B cell (primary cell): Measurements from ENCODE around the gene FANCM. TPM values are rescaled to one million over a fixed set of nuclear protein-coding genes. Genes with fewer than 3 reads are reported as not detected.

Source experiments
- ATAC-seq: fragments of 200-7000 bp; cut with Tn5 transposase; one replicate; pipeline ENCODE4 v1.10.0; 2021; ENCODE audit warnings: low read depth, mild to moderate bottlenecking, moderate number of reproducible peaks, moderate library complexity
- CTCF ChIA-PET: fragments of 350-600 bp; sonication (Branson Sonifier 250); formaldehyde crosslinking; loops from one replicate; lab custom pipeline; 2021; ENCODE audit warnings: antibody characterized with exemption, inconsistent platforms; lab: Charles Lee
- POLR2A ChIA-PET: fragments of 350-600 bp; sonication (Branson Sonifier 250); formaldehyde crosslinking; loops from one replicate; lab custom pipeline; 2021; ENCODE audit warnings: antibody characterized with exemption; lab: Charles Lee
- DNase-seq: peaks from one replicate; pipeline ENCODE4 v3.0.0; 2013
- H2AFZ ChIP-seq: 2 replicates; pipeline ENCODE4 v1.6.1; 2012; ENCODE audit warnings: mild to moderate bottlenecking, low read depth, low read length; ENCODE audit not compliant: insufficient read depth, poor library complexity, severe bottlenecking
- H3K27ac ChIP-seq, 2 donors: 1 replicate in 1 of 2; 2 replicates in 1 of 2; pipeline ENCODE4 v1.5.1; 2012 to 2013; ENCODE audit warnings: low read length in 2 of 2, mild to moderate bottlenecking in 2 of 2, moderate library complexity in 1 of 2
- H3K27me3 ChIP-seq, 4 experiments: fragments of 200-600 bp in 1 of 4; sonication (generic) in 1 of 4; replicated peaks in 1 of 4; 1 replicate in 2 of 4; 2 replicates in 2 of 4; pipeline versions ENCODE4 v1.6.1 to v1.7.0; 2013 to 2016; ENCODE audit warnings: low read length in 3 of 4, mild to moderate bottlenecking in 2 of 4, mixed read lengths in 1 of 4, moderate library complexity in 1 of 4; ENCODE audit not compliant: insufficient read depth in 4 of 4, control insufficient read depth in 3 of 4; ENCODE audit errors: control extremely low read depth in 1 of 4
- H3K36me3 ChIP-seq, 2 experiments: replicated peaks in 1 of 2; 1 replicate in 1 of 2; 2 replicates in 1 of 2; pipeline versions ENCODE4 v1.6.1 to v1.7.1; 2013; ENCODE audit warnings: low read length in 1 of 2; ENCODE audit not compliant: insufficient read depth in 2 of 2, control insufficient read depth in 1 of 2; ENCODE audit errors: control extremely low read depth in 1 of 2, extremely low read depth in 1 of 2
- H3K4me1 ChIP-seq, 2 donors: fragments of 200-600 bp in 1 of 2; sonication (generic) in 1 of 2; 1 replicate in 1 of 2; 2 replicates in 1 of 2; pipeline versions ENCODE4 v1.5.1 to v1.6.1; 2013 to 2017; ENCODE audit warnings: low read length in 2 of 2; ENCODE audit not compliant: control insufficient read depth in 2 of 2, insufficient read depth in 2 of 2
- H3K4me2 ChIP-seq: replicated peaks from 2 replicates; pipeline ENCODE3; 2012; ENCODE audit warnings: mild to moderate bottlenecking, low read depth, low read length; ENCODE audit not compliant: poor library complexity, severe bottlenecking
- H3K4me3 ChIP-seq, 5 experiments: fragments of 200-600 bp in 1 of 5; sonication (generic) in 1 of 5; 1 replicate in 3 of 5; 2 replicates in 2 of 5; pipeline versions ENCODE4 v1.5.1 to v1.7.0; 2011 to 2016; ENCODE audit warnings: low read length in 4 of 5, mild to moderate bottlenecking in 4 of 5, low read depth in 2 of 5, control low read depth in 1 of 5, moderate library complexity in 1 of 5; ENCODE audit not compliant: insufficient read depth in 1 of 5; ENCODE audit errors: control extremely low read depth in 1 of 5, extremely low read depth in 1 of 5
- H3K79me2 ChIP-seq: fragments of 200-600 bp; sonication (generic); one replicate; pipeline ENCODE4 v1.6.0; 2016; ENCODE audit warnings: low read length; ENCODE audit not compliant: control insufficient read depth, insufficient read depth
- H3K9ac ChIP-seq: fragments of 200-600 bp; sonication (generic); 2 replicates; pipeline ENCODE4 v1.6.1; 2017; ENCODE audit warnings: mild to moderate bottlenecking, low read length, moderate library complexity
- H3K9me3 ChIP-seq, 3 donors: one replicate each; pipeline versions ENCODE4 v1.6.1 to v1.7.1; 2013; ENCODE audit warnings: low read length in 2 of 3; ENCODE audit not compliant: control insufficient read depth in 2 of 3, insufficient read depth in 1 of 3; ENCODE audit errors: control extremely low read depth in 1 of 3
- H4K20me1 ChIP-seq: 2 replicates; pipeline ENCODE4 v1.6.0; 2012; ENCODE audit warnings: mild to moderate bottlenecking, low read length; ENCODE audit not compliant: insufficient read depth, control insufficient read depth, poor library complexity, severe bottlenecking
- H3K27ac Mint-ChIP-seq: one replicate; pipeline ENCODE4 v1.8.0; 2021; ENCODE audit warnings: mixed read lengths
- H3K27me3 Mint-ChIP-seq: one replicate; pipeline ENCODE4 v1.8.0; 2021; ENCODE audit warnings: mixed read lengths
- H3K4me1 Mint-ChIP-seq: one replicate; pipeline ENCODE4 v1.8.0; 2021; ENCODE audit warnings: mixed read lengths
- H3K4me3 Mint-ChIP-seq: one replicate; pipeline ENCODE4 v1.8.0; 2021; ENCODE audit warnings: mixed read lengths
- H3K9me3 Mint-ChIP-seq: one replicate; pipeline ENCODE4 v1.8.0; 2022; ENCODE audit warnings: mixed read lengths; ENCODE audit not compliant: insufficient read depth
- EZH2 ChIP-seq: IDR thresholded peaks from 2 replicates; pipeline ENCODE4 v1.6.1; 2012; ENCODE audit warnings: borderline replicate concordance, low read depth, mild to moderate bottlenecking, moderate library complexity, low read length; ENCODE audit not compliant: insufficient read depth, poor library complexity, severe bottlenecking
- WGBS: methylation state at CpG from one replicate; pipeline ENCODE4 v1.1.5; 2013; ENCODE audit warnings: missing lambda C conversion rate; ENCODE audit not compliant: insufficient coverage; 5-methylcytosine and 5-hydroxymethylcytosine counted together
- intact Hi-C: fragments of 100-400 bp; cut with micrococcal nuclease; formaldehyde crosslinking; loops from one replicate; pipeline ENCODE4 v1.10.0; 2022
- polyA plus RNA-seq: library from polyadenylated mRNA; depleted of rRNA; stranded (reverse); fragments of >200 nt; gene quantifications from 2 replicates; pipeline ENCODE4 v1.2.3, GENCODE V29; 2012
- total RNA-seq, 2 donors: library from RNA; stranded (reverse); fragments of 120-200 nt in 1 of 2; gene quantifications; 1 replicate in 1 of 2; 2 replicates in 1 of 2; pipeline versions ENCODE4 v1.2.3 to v1.2.4, GENCODE V29; 2013 to 2022
- TF ChIP-seq, protein P1 (sequence below): fragments of 200-600 bp; IDR thresholded peaks from one replicate; pipeline ENCODE4 v1.8.0; 2022; ENCODE audit warnings: antibody characterized with exemption, mild to moderate bottlenecking

The FANCM gene
- total and polyA plus RNA-seq, 2 donors (not counting 1 experiment from before 2014, with no cell fraction given), result 3.0 to 15.5 TPM

DNA sequence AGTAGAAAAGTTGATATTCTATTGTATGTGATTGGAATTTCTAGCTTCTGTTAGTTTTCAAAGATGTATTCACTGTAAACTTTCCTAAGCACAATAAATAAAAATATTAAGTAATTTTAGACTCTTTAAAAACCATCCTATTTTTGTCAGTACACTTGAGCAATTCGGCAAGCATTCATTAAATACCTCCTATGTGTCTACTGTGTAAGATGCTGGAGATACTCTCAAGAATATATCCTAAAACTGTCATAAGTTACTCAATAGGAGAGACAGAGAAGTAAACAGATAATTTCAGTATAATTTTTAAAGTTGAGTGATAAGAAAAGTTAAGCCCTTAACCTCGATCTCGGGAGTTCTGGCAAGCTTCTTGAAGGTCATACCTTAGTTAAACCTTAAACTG lies 46.1 kb downstream of the FANCM start:
- DNase-seq (no peak), ATAC-seq (no peak)
- Histone ChIP-seq H3K9me3 (no peaks in the 10 kb centered on the region), H3K4me2 (no peak overlapping the region), H3K27ac (no peak overlapping the region), H4K20me1 (no peaks in the 10 kb centered on the region), H3K9ac (no peak overlapping the region), H3K79me2 (no peaks in the 10 kb centered on the region), H3K4me1 (no peaks in the 10 kb centered on the region), H2AFZ (no peak overlapping the region), H3K27me3 (no peaks in the 10 kb centered on the region), H3K36me3 (no peaks in the 10 kb centered on the region), H3K4me3 (no peak overlapping the region)
- no peak for TF ChIP-seq EZH2
- TF ChIP-seq, protein P1, sequence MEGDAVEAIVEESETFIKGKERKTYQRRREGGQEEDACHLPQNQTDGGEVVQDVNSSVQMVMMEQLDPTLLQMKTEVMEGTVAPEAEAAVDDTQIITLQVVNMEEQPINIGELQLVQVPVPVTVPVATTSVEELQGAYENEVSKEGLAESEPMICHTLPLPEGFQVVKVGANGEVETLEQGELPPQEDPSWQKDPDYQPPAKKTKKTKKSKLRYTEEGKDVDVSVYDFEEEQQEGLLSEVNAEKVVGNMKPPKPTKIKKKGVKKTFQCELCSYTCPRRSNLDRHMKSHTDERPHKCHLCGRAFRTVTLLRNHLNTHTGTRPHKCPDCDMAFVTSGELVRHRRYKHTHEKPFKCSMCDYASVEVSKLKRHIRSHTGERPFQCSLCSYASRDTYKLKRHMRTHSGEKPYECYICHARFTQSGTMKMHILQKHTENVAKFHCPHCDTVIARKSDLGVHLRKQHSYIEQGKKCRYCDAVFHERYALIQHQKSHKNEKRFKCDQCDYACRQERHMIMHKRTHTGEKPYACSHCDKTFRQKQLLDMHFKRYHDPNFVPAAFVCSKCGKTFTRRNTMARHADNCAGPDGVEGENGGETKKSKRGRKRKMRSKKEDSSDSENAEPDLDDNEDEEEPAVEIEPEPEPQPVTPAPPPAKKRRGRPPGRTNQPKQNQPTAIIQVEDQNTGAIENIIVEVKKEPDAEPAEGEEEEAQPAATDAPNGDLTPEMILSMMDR, result no peak
- Mint-ChIP-seq H3K9me3 (no peaks in the 10 kb centered on the region), H3K27ac (no peak overlapping the region), H3K4me3 (no peak overlapping the region), H3K27me3 (no peaks in the 10 kb centered on the region), H3K4me1 (peaks cover 2% of the 10 kb centered on the region)
- no CpG with 5 or more reads among the region's 3 CpGs for WGBS
- ChIA-PET POLR2A (no interaction called here), CTCF (no interaction called here)
- intact Hi-C loops, result no loop called here

DNA sequence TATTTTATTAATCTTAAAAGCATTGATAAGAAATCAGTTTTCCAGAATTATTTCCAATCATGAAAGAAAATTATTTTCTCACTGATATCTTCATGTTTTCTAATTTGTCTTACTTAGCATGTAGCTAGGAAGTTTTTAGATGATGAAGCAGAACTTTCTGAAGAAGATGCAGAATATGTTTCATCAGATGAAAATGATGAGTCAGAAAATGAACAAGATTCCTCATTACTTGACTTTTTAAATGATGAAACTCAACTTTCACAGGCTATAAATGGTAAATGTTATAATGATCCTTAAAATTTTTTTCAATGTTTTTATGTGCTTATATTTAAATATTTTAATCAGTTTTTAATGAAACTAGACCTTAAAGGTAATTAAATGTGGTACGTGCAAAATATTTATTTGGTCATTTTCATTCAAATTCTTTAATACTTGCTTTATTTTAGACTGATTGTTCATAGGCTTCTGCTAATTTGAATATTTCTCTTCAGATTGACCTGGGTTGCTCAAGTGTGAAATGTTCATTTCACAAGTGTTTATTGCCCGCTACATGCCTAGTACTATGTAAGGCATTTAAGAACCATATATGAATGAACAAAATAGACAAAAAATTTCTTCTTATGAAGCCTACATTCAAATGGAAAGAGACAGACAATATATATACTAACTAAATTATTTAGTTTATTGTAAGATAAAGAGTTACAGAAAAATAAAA lies 49.5 kb downstream of the FANCM start:
- H3K9me3 Mint-ChIP-seq, result no peaks in the 10 kb centered on the region
- no peak for ATAC-seq
- H2AFZ ChIP-seq, result no peak overlapping the region
- no peak for TF ChIP-seq EZH2
- TF ChIP-seq, protein P1, result no peak
- DNase-seq, result no peak
- no peaks in the 10 kb centered on the region for H3K36me3 ChIP-seq
- H3K4me3 ChIP-seq, result no peak overlapping the region
- H4K20me1 ChIP-seq, result no peaks in the 10 kb centered on the region
- H3K27me3 ChIP-seq, result no peaks in the 10 kb centered on the region
- no peak overlapping the region for H3K4me2 ChIP-seq
- ChIA-PET POLR2A (no interaction called here), CTCF (no interaction called here)
- intact Hi-C loops, result no loop called here
- H3K9me3 ChIP-seq, result no peaks in the 10 kb centered on the region
- H3K9ac ChIP-seq, result no peak overlapping the region
- H3K27ac Mint-ChIP-seq, result no peak overlapping the region
- no peaks in the 10 kb centered on the region for H3K27me3 Mint-ChIP-seq
- H3K79me2 ChIP-seq, result no peaks in the 10 kb centered on the region
- WGBS, result no CpG with 5 or more reads among the region's 2 CpGs
- H3K4me1 Mint-ChIP-seq, result peaks cover 2% of the 10 kb centered on the region
- H3K4me3 Mint-ChIP-seq, result no peak overlapping the region
- no peak overlapping the region for H3K27ac ChIP-seq
- H3K4me1 ChIP-seq, result no peaks in the 10 kb centered on the region
